K562 (cell line): ENCODE results near the gene ATXN1. TPM values are rescaled to one million over a fixed set of nuclear protein-coding genes. Genes with fewer than 3 reads are reported as not detected.

Experiments
- ATAC-seq: fragments of 200-7000 bp; cut with Tn5 transposase; 3 replicates; pipeline ENCODE4 v1.9.1; 2020; ENCODE audit warnings: moderate library complexity
- BruUV-seq: library from RNA; stranded (reverse); fragments of 400-500 nt; replicated peaks from 2 replicates; lab custom pipeline; 2021; lab: Mats Ljungman, UMichigan
- CTCF ChIA-PET: fragments of 300-600 bp; formaldehyde crosslinking; extraction: SDS; loops from one replicate; lab custom pipeline; 2021; ENCODE audit warnings: low intra/inter-chr PET ratio; lab: Yijun Ruan, JAX
- POLR2A ChIA-PET: fragments of 300-600, 350-650 bp; sonication (Branson Sonifier 250); formaldehyde crosslinking; extraction: SDS; loops from one replicate; lab custom pipeline; 2021; ENCODE audit warnings: antibody characterized with exemption, inconsistent platforms; lab: Yijun Ruan, JAX
- DNase-seq, 4 experiments: peaks; one replicate each; pipeline versions ENCODE4 v3.0.0 to v3.0.0-alpha.2; 2011 to 2018; ENCODE audit warnings: low spot score in 3 of 4, mixed read lengths in 3 of 4; ENCODE audit errors: extremely low read depth in 1 of 4
- FAIRE-seq: peaks from 2 replicates; lab custom pipeline; 2011; peaks lifted over from hg19 to GRCh38; lab: Jason Lieb, UNC
- H2AFZ ChIP-seq: 2 replicates; pipeline ENCODE4 v1.6.0; 2011; ENCODE audit warnings: low read depth, low read length, control low read depth, inconsistent platforms
- H3K27ac ChIP-seq: fragments of 200-600 bp; 3 replicates; pipeline ENCODE4 v1.8.0; 2011; ENCODE audit warnings: low read depth, mild to moderate bottlenecking, control low read depth, inconsistent platforms, low read length, moderate library complexity, mixed read lengths; ENCODE audit errors: extremely low read depth
- H3K27me3 ChIP-seq, 2 experiments: fragments of 300-600 bp in 1 of 2; 2 replicates in 1 of 2; 3 replicates in 1 of 2; pipeline versions ENCODE4 v1.6.0 to v1.8.0; 2011; ENCODE audit warnings: inconsistent platforms in 2 of 2, low read length in 2 of 2, mild to moderate bottlenecking in 1 of 2, mixed read lengths in 1 of 2, moderate library complexity in 1 of 2; ENCODE audit not compliant: control insufficient read depth in 2 of 2, insufficient read depth in 2 of 2
- H3K36me3 ChIP-seq: fragments of 300-600 bp; 3 replicates; pipeline ENCODE4 v1.8.0; 2011; ENCODE audit warnings: mild to moderate bottlenecking, low read length, inconsistent platforms; ENCODE audit not compliant: control insufficient read depth, insufficient read depth
- H3K4me1 ChIP-seq, 2 experiments: fragments of 200-600 bp in 1 of 2; replicated peaks in 1 of 2; 2 replicates in 1 of 2; 3 replicates in 1 of 2; pipeline versions ENCODE4 v1.5.1 to v1.8.0; 2011; ENCODE audit warnings: inconsistent platforms in 2 of 2, low read length in 2 of 2, mild to moderate bottlenecking in 1 of 2, mixed read lengths in 1 of 2, moderate library complexity in 1 of 2; ENCODE audit not compliant: control insufficient read depth in 2 of 2, insufficient read depth in 2 of 2
- H3K4me2 ChIP-seq: 2 replicates; pipeline ENCODE4 v1.6.1; 2011; ENCODE audit warnings: low read length, control low read depth, inconsistent platforms, mixed read lengths; ENCODE audit not compliant: insufficient read depth
- H3K4me3 ChIP-seq: fragments of 200-600 bp; sonication (generic), shearing (Covaris generic); 2 replicates; pipeline ENCODE4 v1.5.1; 2016; ENCODE audit warnings: control low read depth, inconsistent platforms
- H3K79me2 ChIP-seq: fragments of 200-600 bp; 3 replicates; pipeline ENCODE4 v1.8.0; 2011; ENCODE audit warnings: low read length, inconsistent platforms; ENCODE audit not compliant: control insufficient read depth, insufficient read depth
- H3K9ac ChIP-seq, 2 experiments: 2 replicates each; pipeline versions ENCODE4 v1.6.0 to v1.6.1; 2011; ENCODE audit warnings: low read depth in 2 of 2, low read length in 2 of 2, control low read depth in 1 of 2, inconsistent platforms in 1 of 2, mild to moderate bottlenecking in 1 of 2, mixed read lengths in 1 of 2; ENCODE audit not compliant: insufficient read depth in 1 of 2
- H3K9me1 ChIP-seq: one replicate; pipeline ENCODE4 v1.6.0; 2011; ENCODE audit warnings: inconsistent platforms, mild to moderate bottlenecking, low read length, moderate library complexity; ENCODE audit not compliant: control insufficient read depth, insufficient read depth
- H3K9me3 ChIP-seq: replicated peaks from 2 replicates; pipeline ENCODE4 v1.5.1; 2011; ENCODE audit warnings: low read depth, low read length, inconsistent platforms; ENCODE audit not compliant: control insufficient read depth, insufficient read depth
- H4K20me1 ChIP-seq: replicated peaks from 2 replicates; pipeline ENCODE4 v1.6.1; 2011; ENCODE audit warnings: low read length, inconsistent platforms, mixed read lengths; ENCODE audit not compliant: control insufficient read depth, insufficient read depth
- CTCF ChIP-seq, 3 experiments: IDR thresholded peaks in 2 of 3; conservative IDR thresholded peaks in 1 of 3; 2 replicates each; pipeline ENCODE4 v1.5.1; 2011 to 2012; ENCODE audit warnings: low read length in 3 of 3, mild to moderate bottlenecking in 3 of 3, control low read depth in 2 of 3, improper control_type of control experiment in 1 of 3, inconsistent platforms in 1 of 3, low read depth in 1 of 3, mixed read lengths in 1 of 3, moderate library complexity in 1 of 3; ENCODE audit not compliant: insufficient read depth in 2 of 3
- DDX20 ChIP-seq: fragments of 450-650 bp; IDR thresholded peaks from 2 replicates; pipeline ENCODE4 v1.6.1; 2016; ENCODE audit warnings: missing genetic modification characterization, low read depth, mild to moderate bottlenecking, missing compliant biosample characterization, moderate library complexity
- GMEB1 ChIP-seq: fragments of 250-450 bp; sonication (Bioruptor Pico); IDR thresholded peaks from 2 replicates; pipeline ENCODE4 v1.4.0; 2020; ENCODE audit warnings: mild to moderate bottlenecking
- ILF3 ChIP-seq: fragments of 450-650 bp; IDR thresholded peaks from 2 replicates; pipeline ENCODE4 v1.6.1; 2018; ENCODE audit warnings: antibody characterized with exemption, mild to moderate bottlenecking, moderate library complexity, borderline replicate concordance
- NRF1 ChIP-seq, 2 experiments: fragments of 450-650 bp; IDR thresholded peaks in 1 of 2; conservative IDR thresholded peaks in 1 of 2; 2 replicates each; pipeline ENCODE4 v1.6.1; 2014; ENCODE audit warnings: mild to moderate bottlenecking in 2 of 2
- PHF21A ChIP-seq: fragments of 450-650 bp; IDR thresholded peaks from 2 replicates; pipeline ENCODE4 v1.6.1; 2017; ENCODE audit warnings: low read depth, borderline replicate concordance
- RAD21 ChIP-seq, 2 experiments: fragments of 250-450 bp in 1 of 2; fragments of 450-650 bp in 1 of 2; sonication (Bioruptor Pico) in 1 of 2; formaldehyde crosslinking in 1 of 2; IDR thresholded peaks in 1 of 2; conservative IDR thresholded peaks in 1 of 2; 2 replicates each; pipeline versions ENCODE4 v1.4.0 to v1.8.0; 2020 to 2022; ENCODE audit warnings: mild to moderate bottlenecking in 2 of 2, moderate library complexity in 1 of 2
- WGBS: fragments of 100-300 bp; shearing (Covaris generic); methylation state at CpG from one replicate; pipeline ENCODE4 v1.1.6; 2016; ENCODE audit warnings: low coverage, mixed read lengths; ENCODE audit not compliant: insufficient coverage; ENCODE audit errors: missing lambda C conversion rate; 5-methylcytosine and 5-hydroxymethylcytosine counted together
- in situ Hi-C: fragments of 300-500 bp; cut with MboI; formaldehyde crosslinking; loops from 4 replicates; pipeline ENCODE4 v1.15.0; 2018; ENCODE audit warnings: inconsistent platforms, mixed read lengths
- intact Hi-C: fragments of 100-400 bp; cut with micrococcal nuclease; formaldehyde crosslinking; loops from 2 replicates; pipeline ENCODE4 v1.14.2; 2022
- polyA plus RNA-seq, 8 experiments: library from polyadenylated mRNA; depleted of rRNA in 4 of 8; stranded (reverse) in 5 of 8; unstranded in 3 of 8; fragments of >200 nt; fragmentation: Nextera tagmentation in 2 of 8; fragmentation: Illumina TruSeq in 1 of 8; extraction: Ambion mirVana in 2 of 8; extraction: Trizol in 1 of 8; gene quantifications; 2 replicates each; pipeline versions ENCODE4 v1.2.1 to v1.2.3, GENCODE V29; 2011 to 2014; ENCODE audit warnings: inconsistent platforms in 1 of 8, missing spikeins in 1 of 8
- total RNA-seq, 7 experiments: library from RNA; depleted of rRNA in 6 of 7; stranded (reverse); fragments of >200 nt in 6 of 7; fragmentation: Illumina TruSeq in 2 of 7; extraction: Trizol in 2 of 7; gene quantifications; 2 replicates each; pipeline versions ENCODE4 v1.2.1 to v1.2.3, GENCODE V29; 2011 to 2021; ENCODE audit warnings: low replicate concordance in 1 of 7

ATXN1 gene
- total and polyA plus RNA-seq, 9 of the 15 experiments (the other 6 are each of a cell fraction or from before 2014, with no cell fraction given): under 0.01 to 1.2 (median 0.58) TPM

- Histone ChIP-seq H2AFZ (no peak overlapping the region), H4K20me1 (no peaks in the 10 kb centered on the region), H3K4me3 (no peak overlapping the region), H3K27ac (no peak overlapping the region), H3K9ac (no peak overlapping the region), H3K4me1 (no peaks in the 10 kb centered on the region), H3K79me2 (no peaks in the 10 kb centered on the region), H3K27me3 (peaks cover 5 to 11% of the 10 kb centered on the region in 2 experiments; a peak in 3 of 5 replicates), H3K9me1 (no peaks in the 10 kb centered on the region), H3K36me3 (no peaks in the 10 kb centered on the region), H3K9me3 (no peaks in the 10 kb centered on the region), H3K4me2 (no peak overlapping the region)
- CTCF ChIA-PET: no interaction called here
- intact Hi-C loops: no loop called here
- in situ Hi-C loops: no loop called here
- TF ChIP-seq DDX20: no peak
- TF ChIP-seq GMEB1: no peak
- peak; percentile 19 to 27; a peak in 1 of 4 replicates for TF ChIP-seq RAD21 (CRISPR knock-in tag; conservative IDR thresholded peaks at IDR 0.05 in 1 of 2, IDR thresholded peaks at IDR 0.05 in 1 of 2)
- TF ChIP-seq CTCF (IDR thresholded peaks at IDR 0.05 in 2 of 3, conservative IDR thresholded peaks at IDR 0.05 in 1 of 3; ENCODE audit: insufficient read depth in 2 of 3, low read depth in 1 of 3, low read length in 3 of 3): peak in 2 of 3 experiments; percentile 26 to 42; a peak in 2 of 6 replicates
- no peak for TF ChIP-seq ILF3
- TF ChIP-seq NRF1 (conservative IDR thresholded peaks at IDR 0.05 in 1 of 2, IDR thresholded peaks at IDR 0.05 in 1 of 2): no peak
- no peak for TF ChIP-seq PHF21A
- ATAC-seq (no peak), FAIRE-seq (no peak), DNase-seq (no peak)
- 2% methylated on average over 7 of the region's 7 CpGs for WGBS
- POLR2A ChIA-PET: interaction anchor here (0.8 to 1.0 kb wide), 2 partner anchors 19 to 351 kb away, joined by 4 read pairs; no protein-coding TSS in a partner anchor
- BruUV-seq: no TSS peak
Measured at GRCh38 chr6:16739329-16739801, 21.9 kb downstream of the ATXN1 start.
